ENCODE measurements around the gene RAPGEF4. TPM values are rescaled to one million over a fixed set of nuclear protein-coding genes. Genes with fewer than 3 reads are reported as not detected.

Gene RAPGEF4
- total RNA-seq, 1 experiment from 2014 or later = 0.59 TPM

- H4K20me1 ChIP-seq (ENCODE audit: insufficient read depth) = no peaks in the 10 kb centered on the region
- no peaks in the 10 kb centered on the region for H3K4me1 ChIP-seq (ENCODE audit: control insufficient read depth in 1 of 2, insufficient read depth in 2 of 2, low read length in 2 of 2)
- POLR2A ChIA-PET = no interaction called here
- no peaks in the 10 kb centered on the region for H3K27me3 ChIP-seq (ENCODE audit: insufficient read depth, low read length)
- H3K9me3 ChIP-seq (ENCODE audit: control insufficient read depth in 1 of 2, insufficient read depth in 1 of 2, low read depth in 1 of 2, low read length in 2 of 2) = no peaks in the 10 kb centered on the region
- DNase-seq (ENCODE audit: low read depth, low spot score) (no peak), ATAC-seq (no peak)
- no peak overlapping the region for H3K4me2 ChIP-seq (ENCODE audit: low read length)
- H3K9ac ChIP-seq (ENCODE audit: low read length) = no peak overlapping the region
- no peak overlapping the region for H3K27ac ChIP-seq (ENCODE audit: low read depth, low read length)
- TF ChIP-seq CBX3 (IDR thresholded peaks at IDR 0.05; ENCODE audit: low read depth) (no peak), SIN3A (IDR thresholded peaks at IDR 0.05; ENCODE audit: low read depth) (no peak), EZH2phosphoT487 (IDR thresholded peaks at IDR 0.05; ENCODE audit: borderline replicate concordance) (no peak), RAD21 (IDR thresholded peaks at IDR 0.05; ENCODE audit: low read depth) (no peak), EGR1 (IDR thresholded peaks at IDR 0.05; ENCODE audit: low read depth) (no peak), YY1 (IDR thresholded peaks at IDR 0.05; ENCODE audit: extremely low read depth, insufficient replicate concordance, low read depth, low read length) (no peak), EZH2 (IDR thresholded peaks at IDR 0.05) (no peak), CEBPB (IDR thresholded peaks at IDR 0.05; ENCODE audit: low read depth) (no peak), SRF (IDR thresholded peaks at IDR 0.05; ENCODE audit: low read depth) (no peak)
- TF ChIP-seq, protein P1, sequence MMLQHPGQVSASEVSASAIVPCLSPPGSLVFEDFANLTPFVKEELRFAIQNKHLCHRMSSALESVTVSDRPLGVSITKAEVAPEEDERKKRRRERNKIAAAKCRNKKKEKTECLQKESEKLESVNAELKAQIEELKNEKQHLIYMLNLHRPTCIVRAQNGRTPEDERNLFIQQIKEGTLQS (IDR thresholded peaks at IDR 0.05) = no peak
- H3K4me3 ChIP-seq (replicated peaks in 1 of 2; ENCODE audit: low read depth in 1 of 2, low read length in 2 of 2) = no peak overlapping the region
- no peaks in the 10 kb centered on the region for H3K9me2 ChIP-seq (ENCODE audit: insufficient read depth)
- RAD21 ChIA-PET (ENCODE audit: low non-redundant PET in 1 of 2, low total read pairs in 2 of 2, uncharacterized antibody in 2 of 2, unreplicated experiment in 2 of 2) = no interaction called here
- intact Hi-C loops (cut with micrococcal nuclease) = no loop called here
- BruUV-seq (replicated peaks) = no TSS peak
- H3K36me3 ChIP-seq (ENCODE audit: control insufficient read depth in 1 of 2, insufficient read depth in 2 of 2, low read length in 2 of 2) = no peaks in the 10 kb centered on the region
- H2AFZ ChIP-seq (ENCODE audit: low read depth, low read length, poor library complexity, severe bottlenecking) = no peak overlapping the region
- no peaks in the 10 kb centered on the region for H3K79me2 ChIP-seq (ENCODE audit: insufficient read depth, low read length)
- CTCF ChIA-PET = no interaction called here
Measured at GRCh38 chr2:172740856-172741255, 5.2 kb downstream of the RAPGEF4 start.

GRCh38 chr2:172742931-172743540, 7.4 kb downstream of the RAPGEF4 start:
- ChIA-PET POLR2A (no interaction called here), RAD21 (ENCODE audit: low non-redundant PET in 1 of 2, low total read pairs in 2 of 2, uncharacterized antibody in 2 of 2, unreplicated experiment in 2 of 2) (interaction anchor here in 1 of 2 experiments (0.5 kb wide), 1 partner anchor 464 kb away, joined by 4 read pairs; no protein-coding TSS in a partner anchor), CTCF (no interaction called here)
- H3K4me2 ChIP-seq (ENCODE audit: low read length) = no peak overlapping the region
- TF ChIP-seq, protein P2, sequence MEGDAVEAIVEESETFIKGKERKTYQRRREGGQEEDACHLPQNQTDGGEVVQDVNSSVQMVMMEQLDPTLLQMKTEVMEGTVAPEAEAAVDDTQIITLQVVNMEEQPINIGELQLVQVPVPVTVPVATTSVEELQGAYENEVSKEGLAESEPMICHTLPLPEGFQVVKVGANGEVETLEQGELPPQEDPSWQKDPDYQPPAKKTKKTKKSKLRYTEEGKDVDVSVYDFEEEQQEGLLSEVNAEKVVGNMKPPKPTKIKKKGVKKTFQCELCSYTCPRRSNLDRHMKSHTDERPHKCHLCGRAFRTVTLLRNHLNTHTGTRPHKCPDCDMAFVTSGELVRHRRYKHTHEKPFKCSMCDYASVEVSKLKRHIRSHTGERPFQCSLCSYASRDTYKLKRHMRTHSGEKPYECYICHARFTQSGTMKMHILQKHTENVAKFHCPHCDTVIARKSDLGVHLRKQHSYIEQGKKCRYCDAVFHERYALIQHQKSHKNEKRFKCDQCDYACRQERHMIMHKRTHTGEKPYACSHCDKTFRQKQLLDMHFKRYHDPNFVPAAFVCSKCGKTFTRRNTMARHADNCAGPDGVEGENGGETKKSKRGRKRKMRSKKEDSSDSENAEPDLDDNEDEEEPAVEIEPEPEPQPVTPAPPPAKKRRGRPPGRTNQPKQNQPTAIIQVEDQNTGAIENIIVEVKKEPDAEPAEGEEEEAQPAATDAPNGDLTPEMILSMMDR (IDR thresholded peaks at IDR 0.05 in 2 of 3, conservative IDR thresholded peaks at IDR 0.05 in 1 of 3; ENCODE audit: borderline replicate concordance in 1 of 3, insufficient read depth in 1 of 3, low read depth in 2 of 3, low read length in 2 of 3) = no peak
- TF ChIP-seq ZBTB33 (IDR thresholded peaks at IDR 0.05; ENCODE audit: extremely low read depth, insufficient replicate concordance, low read length) (no peak), EZH2 (IDR thresholded peaks at IDR 0.05) (no peak)
- ATAC-seq (no peak), DNase-seq (ENCODE audit: low read depth, low spot score) (no peak)
- H3K9ac ChIP-seq (ENCODE audit: low read length) = no peak overlapping the region
- H3K4me3 ChIP-seq (replicated peaks in 1 of 2; ENCODE audit: low read depth in 1 of 2, low read length in 2 of 2) = no peak overlapping the region
- H3K36me3 ChIP-seq (ENCODE audit: control insufficient read depth in 1 of 2, insufficient read depth in 2 of 2, low read length in 2 of 2) = no peaks in the 10 kb centered on the region
- H4K20me1 ChIP-seq (ENCODE audit: insufficient read depth) = no peaks in the 10 kb centered on the region
- H3K79me2 ChIP-seq (ENCODE audit: insufficient read depth, low read length) = no peaks in the 10 kb centered on the region
- H3K27ac ChIP-seq (ENCODE audit: low read depth, low read length) = no peak overlapping the region
- BruUV-seq (replicated peaks) = no TSS peak
- intact Hi-C loops (cut with micrococcal nuclease) = no loop called here
- no peaks in the 10 kb centered on the region for H3K27me3 ChIP-seq (ENCODE audit: insufficient read depth, low read length)
- H3K9me2 ChIP-seq (ENCODE audit: insufficient read depth) = no peaks in the 10 kb centered on the region
- no peaks in the 10 kb centered on the region for H3K4me1 ChIP-seq (ENCODE audit: control insufficient read depth in 1 of 2, insufficient read depth in 2 of 2, low read length in 2 of 2)
- no peak overlapping the region for H2AFZ ChIP-seq (ENCODE audit: low read depth, low read length, poor library complexity, severe bottlenecking)
- no peaks in the 10 kb centered on the region for H3K9me3 ChIP-seq (ENCODE audit: control insufficient read depth in 1 of 2, insufficient read depth in 1 of 2, low read depth in 1 of 2, low read length in 2 of 2)
